WI38 (cell line): ENCODE data around the gene ZBTB9.

ENCODE experiments used
- H3K4me3 ChIP-seq: 2 replicates; pipeline ENCODE4 v1.5.1; 2011; ENCODE audit warnings: low read depth, mild to moderate bottlenecking, control low read depth, low read length
- CTCF ChIP-seq: IDR thresholded peaks from 2 replicates; pipeline ENCODE4 v1.5.1; 2012; ENCODE audit warnings: low read depth, mild to moderate bottlenecking, control low read depth, low read length

ZBTB9 gene

DNA sequence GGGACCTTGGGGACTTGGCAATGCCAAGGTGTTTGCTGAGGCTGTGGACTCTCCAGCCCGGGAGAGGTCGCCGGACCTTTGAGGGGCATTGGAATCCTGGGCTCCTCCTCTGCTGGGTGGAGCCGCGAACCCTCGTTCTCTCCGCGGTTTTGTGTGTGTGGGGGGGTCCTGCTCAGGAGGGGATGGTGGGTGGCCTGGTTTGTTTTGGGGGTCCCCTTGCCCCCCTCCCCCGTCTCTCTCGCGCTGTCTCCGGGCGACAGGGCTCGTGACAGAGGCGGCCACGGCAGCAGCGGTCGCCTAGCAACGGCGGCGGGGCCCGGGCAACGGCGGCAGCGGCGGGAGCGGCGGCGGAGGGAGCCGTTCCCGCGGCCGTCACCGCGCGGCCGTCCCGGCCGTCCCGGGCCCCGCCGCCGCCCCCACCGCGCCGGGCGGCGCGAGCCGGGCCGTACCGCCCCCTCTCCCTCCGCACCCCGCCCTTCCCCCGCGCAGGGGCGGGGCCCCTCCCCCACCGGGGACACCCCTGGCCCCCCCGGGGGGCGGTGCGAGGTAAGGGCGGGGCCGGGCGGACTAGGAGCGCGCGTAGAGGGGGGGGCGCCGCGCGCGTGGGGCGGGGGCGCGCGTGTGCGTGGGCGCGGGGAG lies 26.7 kb upstream of the ZBTB9 start:
- TF ChIP-seq CTCF = no peak
- peak overlapping the region; percentile 61 for H3K4me3 ChIP-seq

DNA sequence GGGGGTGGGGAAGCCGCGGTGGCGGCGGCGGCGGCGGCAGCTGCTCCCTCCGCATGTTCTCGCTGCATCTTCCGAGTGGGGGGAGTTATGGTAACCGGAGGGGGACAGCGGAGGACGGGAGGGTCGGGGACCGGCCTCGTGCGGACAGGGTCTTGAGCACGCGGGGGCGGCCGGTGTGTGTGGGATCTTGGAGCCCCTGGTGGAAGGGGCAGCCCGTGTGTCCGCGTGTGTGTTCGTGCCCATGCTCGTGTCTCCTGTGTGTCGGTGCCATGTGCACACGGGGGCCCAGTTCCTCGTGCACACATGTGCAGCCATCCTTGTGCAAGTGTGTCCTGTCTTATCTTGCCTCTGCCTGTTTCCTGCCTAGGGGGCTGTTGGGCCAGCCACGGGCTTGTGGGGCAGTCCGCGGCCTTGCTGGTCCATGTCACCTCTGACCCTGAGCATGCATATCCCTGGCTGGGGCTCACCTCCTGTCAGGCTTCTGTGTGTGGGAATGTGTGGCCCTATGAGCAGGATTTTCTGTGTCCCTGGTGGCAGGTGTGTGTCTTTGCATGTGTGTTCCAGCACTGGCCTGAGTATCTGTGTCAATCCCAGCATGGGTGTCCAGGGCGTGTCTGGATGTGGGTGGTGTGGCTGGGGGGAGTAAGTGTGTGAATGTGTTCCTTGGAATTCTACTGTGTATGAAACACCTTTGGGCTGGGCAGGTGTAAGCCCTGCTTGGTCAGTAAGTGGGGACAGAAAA lies 26.0 kb upstream of the ZBTB9 start:
- H3K4me3 ChIP-seq = peak overlapping the region; percentile 53
- peak; percentile 23; the same call in 1 of the 2 replicates for TF ChIP-seq CTCF

GRCh38 chr6:33428966-33429749 lies 25.2 kb upstream of the ZBTB9 start:
- H3K4me3 ChIP-seq = no peak overlapping the region
- no peak for TF ChIP-seq CTCF

DNA sequence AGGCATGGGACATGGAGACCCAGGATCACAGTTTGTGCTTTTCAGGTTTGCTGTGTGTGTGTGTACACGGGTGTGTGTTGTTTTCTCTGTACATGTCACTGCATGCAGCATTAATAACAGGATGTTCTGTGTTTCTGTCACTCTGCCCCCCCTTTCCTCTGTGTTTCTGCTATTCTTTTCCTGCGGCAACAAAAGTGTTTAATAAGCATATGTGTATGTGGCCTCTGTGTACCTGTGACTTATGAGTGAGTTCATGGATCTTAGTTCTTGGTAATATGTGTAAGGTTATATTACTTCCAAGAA lies 24.7 kb upstream of the ZBTB9 start:
- no peak for TF ChIP-seq CTCF
- no peak overlapping the region for H3K4me3 ChIP-seq

DNA sequence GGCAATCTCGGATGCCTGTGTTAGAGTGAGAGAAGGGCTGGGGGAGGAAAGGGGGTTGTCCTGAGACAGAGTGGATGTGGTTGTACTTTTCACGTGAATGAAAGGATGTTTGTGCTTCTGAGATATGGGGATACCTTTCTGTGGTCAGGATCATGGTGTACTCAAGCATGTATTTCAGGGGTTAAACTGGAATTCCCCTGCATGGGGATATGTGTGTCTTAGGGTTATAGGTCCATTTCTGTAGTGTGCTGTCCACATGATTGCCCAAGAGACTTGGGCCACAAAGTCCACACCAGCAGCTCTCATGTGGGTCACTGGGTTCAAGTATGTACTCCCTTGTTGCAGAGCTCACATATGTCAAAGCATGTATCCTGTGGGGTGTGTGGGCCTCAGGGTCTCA lies 24.0 kb upstream of the ZBTB9 start:
- no peak overlapping the region for H3K4me3 ChIP-seq
- no peak for TF ChIP-seq CTCF

DNA sequence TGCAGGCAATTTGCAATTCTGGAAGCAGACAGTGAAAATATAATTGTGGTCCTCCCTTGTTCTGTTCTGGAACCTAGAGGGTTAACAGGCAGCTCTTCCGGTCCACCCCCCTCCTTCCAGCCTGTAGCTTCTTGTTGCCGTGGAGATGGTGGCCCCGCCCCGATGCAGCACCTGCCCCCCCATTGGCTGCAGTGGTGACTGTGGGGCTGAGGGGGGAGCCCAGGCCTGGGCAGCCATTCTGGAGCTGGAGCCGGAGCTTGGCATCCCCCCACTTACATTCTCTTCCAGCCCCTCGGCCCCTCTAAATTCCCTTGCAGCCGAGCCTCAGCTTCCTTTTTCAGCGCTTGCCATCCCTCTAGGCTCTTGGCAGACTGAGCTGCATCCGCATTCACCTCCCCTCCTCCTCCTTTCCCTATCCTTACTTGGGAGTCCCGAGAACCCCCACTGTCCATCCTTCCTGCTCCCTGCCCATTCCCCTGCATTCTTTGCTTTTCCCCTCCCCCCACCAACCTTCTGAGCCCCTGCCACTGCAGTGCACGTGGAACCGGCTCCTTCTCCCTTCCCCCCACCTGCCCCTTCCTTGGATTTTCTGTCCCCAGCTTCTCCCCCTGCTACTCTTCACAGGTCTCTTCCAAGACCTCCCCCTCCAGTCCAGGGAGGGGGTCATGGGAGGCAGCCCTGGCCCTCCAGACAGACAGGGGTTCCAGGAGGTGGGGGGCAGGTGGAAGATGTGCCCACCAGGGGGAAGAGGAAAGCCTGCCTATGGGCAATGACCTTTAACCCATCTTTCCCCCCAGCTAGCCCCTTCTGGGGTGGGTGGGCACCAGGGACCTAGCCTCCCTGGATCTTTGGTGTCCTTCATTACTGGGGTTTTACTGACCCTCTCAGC lies 23.1 kb upstream of the ZBTB9 start:
- TF ChIP-seq CTCF = no peak
- H3K4me3 ChIP-seq = no peak overlapping the region
